GM18502 (cell line): ENCODE measurements around the gene NXPE3.
"Not testable (repeated sequence)": the region's sequence is repeated elsewhere in the genome, so short reads cannot be mapped to it uniquely, and the experiment has no call there.

Experiments used
- ATAC-seq: cut with Tn5 transposase; IDR thresholded peaks from one replicate; pipeline ENCODE4 v1.9.1; 2021; ENCODE audit warnings: mild to moderate bottlenecking; ENCODE audit not compliant: unreplicated experiment, poor library complexity

Gene NXPE3

GRCh38 chr3:101849714-101850245 is 70.8 kb downstream of the NXPE3 start:
- ATAC-seq, result peak; percentile 31

- ATAC-seq, result peak; percentile 31
Measured at GRCh38 chr3:101850246-101851051, 71.4 kb downstream of the NXPE3 start.

- ATAC-seq, result no peak
Measured at GRCh38 chr3:101851072-101851770, 72.2 kb downstream of the NXPE3 start.

- ATAC-seq, result no peak
Measured at GRCh38 chr3:101851850-101852714, 73.1 kb downstream of the NXPE3 start.

- ATAC-seq, result no peak
Measured at GRCh38 chr3:101852983-101853840, 74.2 kb downstream of the NXPE3 start.

- ATAC-seq, result no peak
Measured at GRCh38 chr3:101853982-101854381, 75.0 kb downstream of the NXPE3 start.

GRCh38 chr3:101854608-101855304 is 75.7 kb downstream of the NXPE3 start:
- ATAC-seq, result no peak

GRCh38 chr3:101857301-101857741 is 78.3 kb downstream of the NXPE3 start:
- no peak for ATAC-seq

GRCh38 chr3:101858464-101859030 is 79.5 kb downstream of the NXPE3 start:
- ATAC-seq, result no peak

GRCh38 chr3:101859882-101860448 is 81.0 kb downstream of the NXPE3 start:
- ATAC-seq, result no peak

GRCh38 chr3:101861212-101861788 is 82.3 kb downstream of the NXPE3 start:
- peak; percentile 38 for ATAC-seq

GRCh38 chr3:101861789-101862415 is 82.9 kb downstream of the NXPE3 start:
- ATAC-seq, result no peak

GRCh38 chr3:101862416-101863165 is 83.6 kb downstream of the NXPE3 start:
- no peak for ATAC-seq

GRCh38 chr3:101864926-101865325 is 85.9 kb downstream of the NXPE3 start:
- ATAC-seq, result not testable (repeated sequence)

- ATAC-seq, result no peak
Measured at GRCh38 chr3:101865751-101866509, 86.9 kb downstream of the NXPE3 start.

- no peak for ATAC-seq
Measured at GRCh38 chr3:101867511-101867910, 88.5 kb downstream of the NXPE3 start.
